ENCODE data around the gene CLEC16A. TPM values are rescaled to one million over a fixed set of nuclear protein-coding genes. Genes with fewer than 3 reads are reported as not detected.

CLEC16A gene
- total and polyA plus RNA-seq, 9 of the 15 experiments (the other 6 are each of a cell fraction or from before 2014, with no cell fraction given) = 1.00 to 22.3 (median 10.0) TPM

- Histone ChIP-seq H3K27ac (ENCODE audit: extremely low read depth, low read depth, low read length) (no peak overlapping the region), H3K79me2 (ENCODE audit: control insufficient read depth, insufficient read depth, low read length) (no peaks in the 10 kb centered on the region), H3K9me1 (ENCODE audit: control insufficient read depth, insufficient read depth, low read length) (no peaks in the 10 kb centered on the region), H3K27me3 (ENCODE audit: control insufficient read depth in 2 of 2, insufficient read depth in 2 of 2, low read length in 2 of 2) (no peaks in the 10 kb centered on the region), H3K4me1 (replicated peaks in 1 of 2; ENCODE audit: control insufficient read depth in 2 of 2, insufficient read depth in 2 of 2, low read length in 2 of 2) (peaks cover 0 to 3% of the 10 kb centered on the region in 2 experiments; a peak in 1 of 5 replicates), H3K9ac (ENCODE audit: insufficient read depth in 1 of 2, low read depth in 2 of 2, low read length in 2 of 2) (0 out of 4 replicates have a peak overlapping the region, but pooled peaks of 1 of the 2 experiments have one; percentile 55), H3K36me3 (ENCODE audit: control insufficient read depth, insufficient read depth, low read length) (peaks cover 43% of the 10 kb centered on the region; the same call in 1 of the 3 replicates), H4K20me1 (replicated peaks; ENCODE audit: control insufficient read depth, insufficient read depth, low read length) (no peaks in the 10 kb centered on the region), H3K4me2 (ENCODE audit: insufficient read depth, low read length) (no peak overlapping the region), H2AFZ (ENCODE audit: low read depth, low read length) (no peak overlapping the region), H3K9me3 (replicated peaks; ENCODE audit: control insufficient read depth, insufficient read depth, low read depth, low read length) (no peaks in the 10 kb centered on the region), H3K4me3 (no peak overlapping the region)
- POLR2A ChIA-PET = interaction anchor here (1.1 to 2.9 kb wide), 3 partner anchors 9 to 13 kb away, joined by 3 to 8 read pairs (median 4); no protein-coding TSS in a partner anchor
- FAIRE-seq (no peak), DNase-seq (ENCODE audit: extremely low read depth in 1 of 4, low spot score in 3 of 4) (no peak), ATAC-seq (no peak)
- in situ Hi-C loops (cut with MboI) = no loop called here
- BruUV-seq (replicated peaks) = no TSS peak
- TF ChIP-seq HINFP (tag; conservative IDR thresholded peaks at IDR 0.05; ENCODE audit: low read depth) (no peak), ZNF212 (CRISPR knock-in tag; IDR thresholded peaks at IDR 0.05) (no peak), HCFC1 (IDR thresholded peaks at IDR 0.05; ENCODE audit: low read depth, low read length) (no peak), ZNF274 (IDR thresholded peaks at IDR 0.05; ENCODE audit: borderline replicate concordance, low read depth, low read length) (no peak), BMI1 (IDR thresholded peaks at IDR 0.05; ENCODE audit: low read length) (no peak), FOXA1 (IDR thresholded peaks at IDR 0.05; ENCODE audit: borderline replicate concordance) (no peak), TAF15 (IDR thresholded peaks at IDR 0.05; ENCODE audit: low read depth, low read length) (no peak), ZSCAN32 (CRISPR knock-in tag; IDR thresholded peaks at IDR 0.05) (no peak), ZNF316 (IDR thresholded peaks at IDR 0.05) (no peak), RHOXF2B (CRISPR knock-in tag; conservative IDR thresholded peaks at IDR 0.05) (no peak), PHTF2 (CRISPR knock-in tag; IDR thresholded peaks at IDR 0.05) (no peak), FIP1L1 (IDR thresholded peaks at IDR 0.05; ENCODE audit: low read depth, low read length, poor library complexity, severe bottlenecking) (no peak), ZNF668 (CRISPR knock-in tag; IDR thresholded peaks at IDR 0.05) (no peak), CXXC5 (CRISPR knock-in tag; IDR thresholded peaks at IDR 0.05) (no peak)
- TF ChIP-seq, protein P1, sequence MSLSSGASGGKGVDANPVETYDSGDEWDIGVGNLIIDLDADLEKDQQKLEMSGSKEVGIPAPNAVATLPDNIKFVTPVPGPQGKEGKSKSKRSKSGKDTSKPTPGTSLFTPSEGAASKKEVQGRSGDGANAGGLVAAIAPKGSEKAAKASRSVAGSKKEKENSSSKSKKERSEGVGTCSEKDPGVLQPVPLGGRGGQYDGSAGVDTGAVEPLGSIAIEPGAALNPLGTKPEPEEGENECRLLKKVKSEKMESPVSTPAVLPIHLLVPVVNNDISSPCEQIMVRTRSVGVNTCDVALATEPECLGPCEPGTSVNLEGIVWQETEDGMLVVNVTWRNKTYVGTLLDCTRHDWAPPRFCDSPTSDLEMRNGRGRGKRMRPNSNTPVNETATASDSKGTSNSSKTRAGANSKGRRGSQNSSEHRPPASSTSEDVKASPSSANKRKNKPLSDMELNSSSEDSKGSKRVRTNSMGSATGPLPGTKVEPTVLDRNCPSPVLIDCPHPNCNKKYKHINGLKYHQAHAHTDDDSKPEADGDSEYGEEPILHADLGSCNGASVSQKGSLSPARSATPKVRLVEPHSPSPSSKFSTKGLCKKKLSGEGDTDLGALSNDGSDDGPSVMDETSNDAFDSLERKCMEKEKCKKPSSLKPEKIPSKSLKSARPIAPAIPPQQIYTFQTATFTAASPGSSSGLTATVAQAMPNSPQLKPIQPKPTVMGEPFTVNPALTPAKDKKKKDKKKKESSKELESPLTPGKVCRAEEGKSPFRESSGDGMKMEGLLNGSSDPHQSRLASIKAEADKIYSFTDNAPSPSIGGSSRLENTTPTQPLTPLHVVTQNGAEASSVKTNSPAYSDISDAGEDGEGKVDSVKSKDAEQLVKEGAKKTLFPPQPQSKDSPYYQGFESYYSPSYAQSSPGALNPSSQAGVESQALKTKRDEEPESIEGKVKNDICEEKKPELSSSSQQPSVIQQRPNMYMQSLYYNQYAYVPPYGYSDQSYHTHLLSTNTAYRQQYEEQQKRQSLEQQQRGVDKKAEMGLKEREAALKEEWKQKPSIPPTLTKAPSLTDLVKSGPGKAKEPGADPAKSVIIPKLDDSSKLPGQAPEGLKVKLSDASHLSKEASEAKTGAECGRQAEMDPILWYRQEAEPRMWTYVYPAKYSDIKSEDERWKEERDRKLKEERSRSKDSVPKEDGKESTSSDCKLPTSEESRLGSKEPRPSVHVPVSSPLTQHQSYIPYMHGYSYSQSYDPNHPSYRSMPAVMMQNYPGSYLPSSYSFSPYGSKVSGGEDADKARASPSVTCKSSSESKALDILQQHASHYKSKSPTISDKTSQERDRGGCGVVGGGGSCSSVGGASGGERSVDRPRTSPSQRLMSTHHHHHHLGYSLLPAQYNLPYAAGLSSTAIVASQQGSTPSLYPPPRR (CRISPR knock-in tag; IDR thresholded peaks at IDR 0.05; ENCODE audit: borderline replicate concordance) = no peak
- WGBS (ENCODE audit: insufficient coverage, low coverage, missing lambda C conversion rate) = 90% methylated on average over 10 of the region's 11 CpGs
- intact Hi-C loops (cut with micrococcal nuclease) = no loop called here
- CTCF ChIA-PET (ENCODE audit: low intra/inter-chr PET ratio) = no interaction called here
Measured at GRCh38 chr16:11042191-11042590, 97.8 kb downstream of the CLEC16A start.

All from K562 (cell line).